Skeletal muscle tissue (tissue), 4 donors: ENCODE measurements around the gene ANK3. TPM values are rescaled to one million over a fixed set of nuclear protein-coding genes. Genes with fewer than 3 reads are reported as not detected.
"Not testable (repeated sequence)": the region's sequence is repeated elsewhere in the genome, so short reads cannot be mapped to it uniquely, and the experiment has no call there.

ENCODE experiments used
- H3K27ac ChIP-seq: one replicate; pipeline ENCODE4 v1.7.0; 2013; ENCODE audit warnings: mild to moderate bottlenecking, low read depth, low read length, inconsistent platforms
- H3K27me3 ChIP-seq, 3 donors: one replicate each; pipeline ENCODE4 v1.7.0; 2013; ENCODE audit warnings: low read length in 3 of 3; ENCODE audit not compliant: control insufficient read depth in 3 of 3, insufficient read depth in 3 of 3
- H3K36me3 ChIP-seq, 3 donors: one replicate each; pipeline ENCODE4 v1.7.0; 2013; ENCODE audit warnings: low read length in 3 of 3; ENCODE audit not compliant: control insufficient read depth in 3 of 3, insufficient read depth in 3 of 3
- H3K4me1 ChIP-seq, 3 donors: one replicate each; pipeline ENCODE4 v1.7.0; 2013; ENCODE audit warnings: low read length in 3 of 3, mild to moderate bottlenecking in 3 of 3; ENCODE audit not compliant: control insufficient read depth in 3 of 3, insufficient read depth in 3 of 3
- H3K4me3 ChIP-seq, 3 donors: one replicate each; pipeline ENCODE4 v1.7.0; 2013; ENCODE audit warnings: low read length in 3 of 3
- H3K9ac ChIP-seq, 3 donors: one replicate each; pipeline ENCODE4 v1.7.0; 2013; ENCODE audit warnings: low read length in 3 of 3, mild to moderate bottlenecking in 3 of 3, moderate library complexity in 2 of 3, low read depth in 1 of 3
- H3K9me3 ChIP-seq, 3 donors: one replicate each; pipeline ENCODE4 v1.7.0; 2013; ENCODE audit warnings: low read length in 3 of 3; ENCODE audit not compliant: control insufficient read depth in 3 of 3
- total RNA-seq: library from RNA; depleted of rRNA; stranded (reverse); fragments of >200 nt; gene quantifications from one replicate; pipeline ENCODE4 v1.2.3, GENCODE V29; 2014
- donor health status: Osteomylitis.

Gene ANK3
- total RNA-seq, 1 donor from 2014 or later = 110 TPM

DNA sequence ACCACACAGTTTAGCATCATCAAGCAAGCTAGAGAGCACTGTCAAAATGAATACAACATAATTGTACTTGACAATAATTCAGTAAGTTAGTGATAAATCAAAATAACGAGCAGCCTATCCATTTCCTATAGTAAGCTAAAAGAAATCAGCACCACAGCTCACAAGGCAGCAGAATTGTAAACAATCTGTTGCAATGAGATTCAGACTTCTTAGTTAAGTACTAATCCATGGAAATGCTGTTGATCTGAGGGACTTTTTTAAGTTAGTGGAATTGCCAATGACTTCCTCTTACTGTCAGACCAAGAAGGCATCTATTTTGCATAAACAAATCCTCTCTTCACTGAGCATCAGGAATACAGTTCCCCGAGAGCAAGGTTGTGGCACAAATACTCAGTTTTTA lies 346.8 kb downstream of the ANK3 start:
- peaks cover 0 to 7% (median 7%) of the 10 kb centered on the region in 3 donors for H3K36me3 ChIP-seq
- H3K4me3 ChIP-seq = no peak overlapping the region
- no peak overlapping the region for H3K9ac ChIP-seq
- no peaks in the 10 kb centered on the region for H3K27me3 ChIP-seq
- H3K4me1 ChIP-seq = no peaks in the 10 kb centered on the region
- no peaks in the 10 kb centered on the region for H3K9me3 ChIP-seq
- H3K27ac ChIP-seq = no peak overlapping the region

DNA sequence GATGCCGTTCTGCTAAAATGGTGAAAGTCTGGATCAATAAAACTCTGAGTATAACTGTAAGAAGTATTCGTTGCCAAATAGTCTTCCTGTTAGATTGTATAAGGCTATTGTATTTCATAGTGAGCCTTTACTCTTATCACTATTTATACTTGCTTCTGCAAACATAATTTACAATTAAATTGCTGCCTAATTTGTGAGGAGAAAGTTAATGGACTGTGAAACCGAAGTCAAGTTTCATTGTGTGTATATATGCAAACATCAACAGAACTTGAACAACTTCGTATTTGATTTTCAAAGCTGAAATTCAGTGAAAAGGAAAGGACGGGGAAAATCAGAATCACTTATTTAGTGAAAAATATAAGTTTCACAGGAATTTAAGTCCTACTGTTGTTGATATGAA lies 347.4 kb downstream of the ANK3 start:
- no peaks in the 10 kb centered on the region for H3K27me3 ChIP-seq
- no peak overlapping the region for H3K27ac ChIP-seq
- H3K36me3 ChIP-seq = peaks cover 0 to 11% (median 7%) of the 10 kb centered on the region in 3 donors
- H3K9ac ChIP-seq = no peak overlapping the region
- H3K9me3 ChIP-seq = no peaks in the 10 kb centered on the region
- no peaks in the 10 kb centered on the region for H3K4me1 ChIP-seq
- H3K4me3 ChIP-seq = no peak overlapping the region

DNA sequence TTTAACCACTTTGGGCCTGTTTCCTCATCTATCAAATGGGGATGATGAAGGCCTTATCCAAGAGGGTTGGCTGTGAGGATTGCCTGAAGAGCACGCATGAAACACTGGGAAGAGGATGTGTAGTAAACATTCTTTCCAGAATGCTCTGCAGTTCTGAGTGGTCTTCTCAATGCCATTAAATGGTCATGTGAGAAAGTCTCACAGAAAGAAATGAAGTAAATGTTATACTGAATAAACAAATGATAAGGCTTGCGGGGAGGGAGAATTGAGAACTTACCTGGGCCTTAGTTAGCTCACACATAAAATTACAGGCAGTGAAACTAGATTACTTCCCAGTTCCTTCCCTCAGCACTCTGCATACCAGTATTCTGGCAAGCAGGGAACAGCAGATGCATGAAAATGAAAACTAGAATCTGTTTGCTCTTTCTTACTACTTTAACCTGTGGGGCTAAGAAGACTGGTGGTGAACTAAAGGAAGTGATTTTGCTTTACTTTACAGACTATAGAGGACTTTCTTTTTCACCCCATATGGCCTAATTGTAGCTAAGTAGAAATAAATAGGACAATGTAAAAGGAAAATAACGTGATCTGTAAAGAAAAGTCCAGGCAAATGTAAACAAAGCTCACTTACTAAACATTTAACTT lies 348.1 kb downstream of the ANK3 start:
- H3K36me3 ChIP-seq = peaks cover 0 to 14% (median 7%) of the 10 kb centered on the region in 3 donors
- no peak overlapping the region for H3K4me3 ChIP-seq
- no peak overlapping the region for H3K27ac ChIP-seq
- H3K9me3 ChIP-seq = no peaks in the 10 kb centered on the region
- H3K4me1 ChIP-seq = no peaks in the 10 kb centered on the region
- no peak overlapping the region for H3K9ac ChIP-seq
- H3K27me3 ChIP-seq = no peaks in the 10 kb centered on the region

DNA sequence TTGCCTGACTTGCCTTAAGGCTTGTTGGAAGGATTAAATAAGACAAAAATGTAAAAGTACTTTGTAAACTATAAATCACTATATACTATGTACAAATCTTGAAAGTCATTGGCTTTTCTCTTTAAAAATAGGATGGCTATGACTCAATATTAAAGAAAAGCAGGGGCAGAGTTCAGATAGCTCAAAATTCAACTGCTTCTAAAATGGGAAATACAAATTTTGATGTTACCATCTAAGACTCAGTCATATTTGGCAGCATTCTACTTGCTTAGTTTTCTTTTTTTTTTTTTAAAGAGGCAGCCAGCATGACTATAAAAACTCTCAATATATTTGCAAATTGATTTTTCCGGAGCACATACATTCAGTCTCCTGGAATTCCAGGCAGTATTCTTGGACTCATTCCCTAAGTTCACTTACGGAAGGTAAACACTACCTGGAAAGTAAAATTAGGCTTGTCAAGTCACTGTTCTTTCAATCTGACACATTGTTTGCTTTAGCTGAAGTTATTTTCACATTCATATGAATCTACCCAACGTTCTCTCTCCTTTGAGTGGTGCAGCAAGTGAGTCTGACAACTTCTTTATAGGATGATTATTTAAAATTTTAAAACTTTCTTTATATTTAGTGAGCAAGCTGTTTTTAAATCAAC lies 349.5 kb downstream of the ANK3 start:
- H3K36me3 ChIP-seq = peaks cover 0 to 14% (median 7%) of the 10 kb centered on the region in 3 donors
- no peak overlapping the region for H3K4me3 ChIP-seq
- no peak overlapping the region for H3K27ac ChIP-seq
- H3K27me3 ChIP-seq = no peaks in the 10 kb centered on the region
- H3K9me3 ChIP-seq = no peaks in the 10 kb centered on the region
- no peaks in the 10 kb centered on the region for H3K4me1 ChIP-seq
- H3K9ac ChIP-seq = no peak overlapping the region

DNA sequence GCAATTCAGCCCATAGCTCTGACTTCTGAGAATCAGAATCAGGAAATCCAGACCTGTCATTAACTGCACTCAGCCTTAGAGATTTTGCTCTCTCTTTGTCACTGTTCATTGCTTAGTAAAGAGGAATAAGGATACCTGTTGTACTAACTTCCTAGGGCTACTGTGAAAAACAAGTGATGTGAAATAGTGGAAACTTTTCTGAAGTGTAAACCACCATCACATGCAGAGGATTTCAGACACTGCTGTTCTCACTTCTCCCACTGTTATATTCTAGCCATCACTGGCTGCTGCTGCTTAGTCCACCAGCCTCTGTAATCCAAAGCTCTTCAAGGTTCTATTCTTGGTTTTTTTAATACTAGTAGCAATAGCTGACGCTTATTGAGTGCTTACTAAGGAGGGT lies 353.7 kb downstream of the ANK3 start:
- no peaks in the 10 kb centered on the region for H3K27me3 ChIP-seq
- no peak overlapping the region for H3K27ac ChIP-seq
- H3K9me3 ChIP-seq = no peaks in the 10 kb centered on the region
- H3K4me1 ChIP-seq = peaks cover 0 to 16% (median 2%) of the 10 kb centered on the region in 3 donors
- no peak overlapping the region for H3K4me3 ChIP-seq
- no peak overlapping the region for H3K9ac ChIP-seq
- H3K36me3 ChIP-seq = peaks cover 0 to 8% (median 0%) of the 10 kb centered on the region in 3 donors

DNA sequence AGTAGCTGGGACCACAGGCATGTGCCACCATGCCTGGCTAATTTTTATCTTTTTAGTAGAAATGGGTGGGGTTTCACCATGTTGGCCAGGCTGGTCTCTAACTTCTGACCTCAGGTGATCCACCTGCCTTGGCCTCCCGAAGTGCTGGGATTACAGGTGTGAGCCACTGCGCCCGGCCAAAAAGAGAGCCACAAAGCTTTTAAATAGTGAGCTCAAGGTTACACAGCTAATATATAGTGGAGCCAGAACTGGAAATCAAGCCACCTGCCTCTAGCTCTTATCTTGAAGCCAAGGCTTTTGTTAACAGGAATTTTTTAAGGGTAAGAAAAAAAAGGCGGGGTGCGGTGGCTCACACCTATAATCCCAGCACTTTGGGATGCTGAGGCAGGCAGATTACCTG lies 354.3 kb downstream of the ANK3 start:
- not testable (repeated sequence) for H3K4me3 ChIP-seq, H3K27me3 ChIP-seq, H3K27ac ChIP-seq, H3K9me3 ChIP-seq, H3K9ac ChIP-seq, H3K36me3 ChIP-seq
- peaks cover 0 to 16% (median 2%) of the 10 kb centered on the region in 3 donors for H3K4me1 ChIP-seq

DNA sequence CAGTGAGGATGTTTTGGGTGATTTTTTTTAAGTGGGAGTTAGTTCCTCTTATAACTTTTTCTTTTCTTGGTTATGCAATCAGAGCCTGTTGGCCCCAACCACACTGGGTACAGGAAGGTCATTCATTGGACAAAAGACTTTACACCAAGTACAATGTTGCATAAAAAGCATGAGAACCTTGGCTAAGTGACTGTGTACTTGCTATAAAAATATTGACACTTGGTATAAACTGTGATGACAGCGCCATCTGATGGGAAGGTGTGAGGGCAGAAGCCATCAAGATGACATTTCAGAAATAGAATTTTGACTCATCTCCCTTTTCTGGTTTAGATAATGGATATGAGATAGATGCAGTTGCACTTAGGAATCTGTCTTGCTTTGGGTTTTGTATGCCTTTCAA lies 357.0 kb downstream of the ANK3 start:
- H3K27me3 ChIP-seq = no peaks in the 10 kb centered on the region
- peak overlapping the region; percentile 75 for H3K27ac ChIP-seq
- peaks cover 0 to 16% (median 2%) of the 10 kb centered on the region in 3 donors for H3K4me1 ChIP-seq
- no peak overlapping the region for H3K4me3 ChIP-seq
- H3K9ac ChIP-seq = no peak overlapping the region
- no peaks in the 10 kb centered on the region for H3K9me3 ChIP-seq
- peaks cover 0 to 5% (median 2%) of the 10 kb centered on the region in 3 donors for H3K36me3 ChIP-seq

DNA sequence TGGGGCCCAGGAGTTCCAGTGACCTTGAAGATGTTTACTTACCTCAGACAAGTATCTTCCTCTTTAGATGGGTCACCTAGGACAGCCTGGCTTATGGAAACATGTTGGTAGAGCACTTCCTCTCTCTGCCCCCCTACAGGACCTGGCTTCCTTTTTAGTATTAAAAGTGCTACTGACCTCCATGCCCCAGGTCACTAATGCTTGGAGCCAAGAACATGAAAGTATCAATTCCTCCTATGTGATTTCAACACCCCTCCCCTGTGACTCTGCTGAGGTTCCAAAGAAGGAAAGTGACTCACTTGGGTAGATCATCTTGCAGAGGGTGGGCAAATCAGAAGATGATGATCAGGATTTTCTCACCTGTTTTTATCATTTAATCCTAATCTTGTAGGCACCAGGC lies 358.0 kb downstream of the ANK3 start:
- Histone ChIP-seq H3K27me3 (no peaks in the 10 kb centered on the region), H3K36me3 (peaks cover 0 to 2% (median 0%) of the 10 kb centered on the region in 3 donors), H3K4me3 (no peak overlapping the region), H3K9me3 (no peaks in the 10 kb centered on the region), H3K27ac (peak overlapping the region; percentile 75), H3K4me1 (peaks cover 0 to 16% (median 2%) of the 10 kb centered on the region in 3 donors), H3K9ac (no peak overlapping the region)

DNA sequence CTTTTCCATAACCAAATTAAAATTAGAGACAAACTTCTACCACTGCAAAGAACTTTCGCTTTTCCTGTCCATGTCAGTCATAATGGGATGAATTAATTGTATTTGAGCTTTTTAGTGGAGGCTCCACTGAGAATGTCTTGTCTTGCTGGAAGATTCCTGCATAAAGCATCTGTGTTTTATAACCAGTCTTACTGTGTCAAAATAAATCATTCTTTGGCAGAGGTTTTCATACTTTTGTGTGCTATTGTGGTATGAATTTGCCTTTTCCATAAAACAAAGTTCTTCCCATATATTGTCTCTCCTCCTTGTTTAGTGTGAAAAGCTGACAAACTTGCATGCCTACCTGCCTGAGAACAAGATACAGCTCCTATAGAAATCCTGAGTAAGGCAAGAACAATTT lies 358.5 kb downstream of the ANK3 start:
- Histone ChIP-seq H3K4me1 (peaks cover 0 to 16% (median 2%) of the 10 kb centered on the region in 3 donors), H3K9me3 (no peaks in the 10 kb centered on the region), H3K27me3 (no peaks in the 10 kb centered on the region), H3K27ac (peak overlapping the region; percentile 75), H3K9ac (no peak overlapping the region), H3K4me3 (no peak overlapping the region), H3K36me3 (peaks cover 0 to 2% (median 0%) of the 10 kb centered on the region in 3 donors)

DNA sequence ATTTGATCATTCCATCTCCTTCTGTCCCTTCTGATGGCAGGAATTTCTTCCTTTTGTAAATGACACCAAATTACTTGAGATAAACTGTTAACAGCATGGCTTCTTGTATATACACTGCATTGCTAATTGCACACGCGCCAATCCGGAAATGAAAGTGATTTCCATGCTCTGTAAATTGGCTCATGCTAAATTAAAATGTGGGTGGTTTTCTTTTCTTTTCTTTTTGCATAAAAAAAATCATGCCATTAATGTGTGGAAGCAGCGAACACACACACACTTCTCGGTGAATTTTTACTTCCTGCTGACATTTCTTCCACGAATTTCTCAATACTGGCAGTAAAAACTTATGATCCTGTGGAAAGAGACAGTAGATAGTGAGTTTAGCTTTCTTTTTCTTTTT lies 360.2 kb downstream of the ANK3 start:
- peaks cover 0 to 16% (median 2%) of the 10 kb centered on the region in 3 donors for H3K4me1 ChIP-seq
- H3K27me3 ChIP-seq = no peaks in the 10 kb centered on the region
- H3K4me3 ChIP-seq = no peak overlapping the region
- no peak overlapping the region for H3K9ac ChIP-seq
- H3K9me3 ChIP-seq = no peaks in the 10 kb centered on the region
- H3K27ac ChIP-seq = no peak overlapping the region
- H3K36me3 ChIP-seq = peaks cover 0 to 2% (median 0%) of the 10 kb centered on the region in 3 donors
